HCT116 (cell line): Measurements from ENCODE around the gene PTPN4. TPM values are rescaled to one million over a fixed set of nuclear protein-coding genes. Genes with fewer than 3 reads are reported as not detected.

Experiments
- ATAC-seq: fragments of 200-7000 bp; cut with Tn5 transposase; 2 replicates; pipeline ENCODE4 v1.9.1; 2020; ENCODE audit warnings: mild to moderate bottlenecking, moderate library complexity
- BruUV-seq: library from RNA; stranded (reverse); fragments of 400-500 nt; replicated peaks from 2 replicates; lab custom pipeline; 2021; lab: Mats Ljungman, UMichigan
- CTCF ChIA-PET: fragments of 300-600 bp; sonication (Branson Sonifier 250); formaldehyde crosslinking; loops from one replicate; lab custom pipeline; 2021; ENCODE audit warnings: antibody characterized with exemption; lab: Charles Lee
- POLR2A ChIA-PET: fragments of 300-600, 350-600 bp; sonication (Branson Sonifier 250); formaldehyde crosslinking; loops from one replicate; lab custom pipeline; 2021; ENCODE audit warnings: antibody characterized with exemption; lab: Charles Lee
- RAD21 ChIA-PET, 2 experiments: fragments of 300-600 bp; sonication (Branson Sonifier 250); formaldehyde crosslinking; loops; one replicate each; lab custom pipeline; 2023; ENCODE audit warnings: low total read pairs in 2 of 2; ENCODE audit not compliant: uncharacterized antibody in 2 of 2, unreplicated experiment in 2 of 2, low non-redundant PET in 1 of 2; lab: Charles Lee
- DNase-seq: peaks from one replicate; pipeline ENCODE4 v3.0.0-alpha.2; 2010; ENCODE audit warnings: low read depth, low spot score
- H2AFZ ChIP-seq: fragments of 200-600 bp; shearing (Covaris generic), sonication (generic); 2 replicates; pipeline ENCODE4 v1.6.1; 2017; ENCODE audit warnings: low read depth, mixed run types, mixed read lengths, antibody characterized with exemption, low read length; ENCODE audit not compliant: poor library complexity, severe bottlenecking
- H3K27ac ChIP-seq: 2 replicates; pipeline ENCODE4 v1.5.1; 2012; ENCODE audit warnings: low read depth, low read length
- H3K27me3 ChIP-seq: fragments of 200-600 bp; sonication (generic); 2 replicates; pipeline ENCODE4 v1.6.1; 2016; ENCODE audit warnings: mixed run types, low read length, mixed read lengths; ENCODE audit not compliant: insufficient read depth
- H3K36me3 ChIP-seq, 2 experiments: fragments of 200-500 bp in 1 of 2; fragments of 200-600 bp in 1 of 2; sonication (Bioruptor generic) in 1 of 2; sonication (generic) in 1 of 2; 2 replicates each; pipeline versions ENCODE4 v1.5.1 to v1.6.1; 2014 to 2016; ENCODE audit warnings: low read length in 2 of 2, inconsistent platforms in 1 of 2, mixed read lengths in 1 of 2, mixed run types in 1 of 2; ENCODE audit not compliant: insufficient read depth in 2 of 2, control insufficient read depth in 1 of 2
- H3K4me1 ChIP-seq, 2 experiments: fragments of 200-600 bp in 1 of 2; sonication (generic) in 1 of 2; 2 replicates each; pipeline versions ENCODE4 v1.5.1 to v1.6.1; 2012 to 2017; ENCODE audit warnings: low read length in 2 of 2, inconsistent platforms in 1 of 2, mild to moderate bottlenecking in 1 of 2, mixed read lengths in 1 of 2, mixed run types in 1 of 2, moderate library complexity in 1 of 2; ENCODE audit not compliant: insufficient read depth in 2 of 2, control insufficient read depth in 1 of 2
- H3K4me2 ChIP-seq: fragments of 200-600 bp; sonication (generic); 2 replicates; pipeline ENCODE4 v1.6.1; 2017; ENCODE audit warnings: mixed run types, low read length, mixed read lengths
- H3K4me3 ChIP-seq, 2 experiments: fragments of 200-600 bp in 1 of 2; sonication (generic) in 1 of 2; replicated peaks in 1 of 2; 2 replicates each; pipeline ENCODE4 v1.5.1; 2011 to 2016; ENCODE audit warnings: low read length in 2 of 2, control low read depth in 1 of 2, low read depth in 1 of 2, mild to moderate bottlenecking in 1 of 2, mixed read lengths in 1 of 2, mixed run types in 1 of 2
- H3K79me2 ChIP-seq: fragments of 200-600 bp; sonication (generic); 2 replicates; pipeline ENCODE4 v1.6.1; 2017; ENCODE audit warnings: mild to moderate bottlenecking, mixed run types, low read length, moderate library complexity, mixed read lengths; ENCODE audit not compliant: insufficient read depth
- H3K9ac ChIP-seq: fragments of 200-600 bp; sonication (generic); 2 replicates; pipeline ENCODE4 v1.6.1; 2016; ENCODE audit warnings: low read length, mixed read lengths
- H3K9me2 ChIP-seq: fragments of 200-600 bp; sonication (generic), shearing (Covaris generic); 2 replicates; pipeline ENCODE4 v1.6.1; 2017; ENCODE audit warnings: mixed run types, mild to moderate bottlenecking, moderate library complexity; ENCODE audit not compliant: insufficient read depth
- H3K9me3 ChIP-seq, 2 experiments: fragments of 200-500 bp in 1 of 2; fragments of 200-600 bp in 1 of 2; sonication (Bioruptor generic) in 1 of 2; sonication (generic) in 1 of 2; 2 replicates each; pipeline ENCODE4 v1.6.1; 2014 to 2017; ENCODE audit warnings: low read length in 2 of 2, mixed read lengths in 2 of 2, inconsistent platforms in 1 of 2, low read depth in 1 of 2, mild to moderate bottlenecking in 1 of 2, mixed run types in 1 of 2, moderate library complexity in 1 of 2; ENCODE audit not compliant: control insufficient read depth in 1 of 2, insufficient read depth in 1 of 2
- H4K20me1 ChIP-seq: fragments of 200-600 bp; sonication (generic), shearing (Covaris generic); 2 replicates; pipeline ENCODE4 v1.6.1; 2017; ENCODE audit warnings: mixed run types, mild to moderate bottlenecking, moderate library complexity; ENCODE audit not compliant: insufficient read depth
- ATF3 ChIP-seq: IDR thresholded peaks from 2 replicates; pipeline ENCODE4 v1.6.1; 2012
- CBX3 ChIP-seq: IDR thresholded peaks from 2 replicates; pipeline ENCODE4 v1.6.1; 2012; ENCODE audit warnings: low read depth
- CEBPB ChIP-seq: IDR thresholded peaks from 2 replicates; pipeline ENCODE4 v1.6.1; 2012; ENCODE audit warnings: low read depth
- EZH2phosphoT487 ChIP-seq: fragments of 200-600 bp; IDR thresholded peaks from 2 replicates; pipeline ENCODE4 v1.6.1; 2018; ENCODE audit warnings: antibody characterized with exemption, borderline replicate concordance
- FOSL1 ChIP-seq: IDR thresholded peaks from 2 replicates; pipeline ENCODE4 v1.6.1; 2012; ENCODE audit warnings: low read depth
- JUND ChIP-seq: IDR thresholded peaks from 2 replicates; pipeline ENCODE4 v1.6.1; 2012
- POLR2A ChIP-seq: IDR thresholded peaks from 2 replicates; pipeline ENCODE4 v1.7.0; 2011; ENCODE audit warnings: borderline replicate concordance; ENCODE audit not compliant: insufficient read depth, insufficient read length; ENCODE audit errors: extremely low read depth
- POLR2AphosphoS5 ChIP-seq: IDR thresholded peaks from 2 replicates; pipeline ENCODE4 v1.6.1; 2011; ENCODE audit warnings: mild to moderate bottlenecking, low read depth, low read length, moderate library complexity
- RAD21 ChIP-seq: IDR thresholded peaks from 2 replicates; pipeline ENCODE4 v1.6.1; 2012; ENCODE audit warnings: low read depth, mild to moderate bottlenecking
- REST ChIP-seq: IDR thresholded peaks from 2 replicates; pipeline ENCODE4 v1.6.1; 2012; ENCODE audit warnings: low read depth
- SP1 ChIP-seq: IDR thresholded peaks from 2 replicates; pipeline ENCODE4 v1.6.1; 2012; ENCODE audit warnings: low read depth
- SRF ChIP-seq: IDR thresholded peaks from 2 replicates; pipeline ENCODE4 v1.6.1; 2012; ENCODE audit warnings: low read depth
- ZBTB33 ChIP-seq: IDR thresholded peaks from 2 replicates; pipeline ENCODE4 v1.6.1; 2011; ENCODE audit warnings: mild to moderate bottlenecking, low read length, moderate library complexity; ENCODE audit not compliant: insufficient replicate concordance; ENCODE audit errors: extremely low read depth
- intact Hi-C: fragments of 100-400 bp; cut with micrococcal nuclease; formaldehyde crosslinking; loops from 2 replicates; pipeline ENCODE4 v1.10.0; 2022
- total RNA-seq: library from RNA; stranded (reverse); gene quantifications from one replicate; pipeline ENCODE4 v1.2.1, GENCODE V29; 2021; ENCODE audit not compliant: unreplicated experiment

PTPN4 gene
- total RNA-seq, 1 experiment from 2014 or later = 38.4 TPM

DNA sequence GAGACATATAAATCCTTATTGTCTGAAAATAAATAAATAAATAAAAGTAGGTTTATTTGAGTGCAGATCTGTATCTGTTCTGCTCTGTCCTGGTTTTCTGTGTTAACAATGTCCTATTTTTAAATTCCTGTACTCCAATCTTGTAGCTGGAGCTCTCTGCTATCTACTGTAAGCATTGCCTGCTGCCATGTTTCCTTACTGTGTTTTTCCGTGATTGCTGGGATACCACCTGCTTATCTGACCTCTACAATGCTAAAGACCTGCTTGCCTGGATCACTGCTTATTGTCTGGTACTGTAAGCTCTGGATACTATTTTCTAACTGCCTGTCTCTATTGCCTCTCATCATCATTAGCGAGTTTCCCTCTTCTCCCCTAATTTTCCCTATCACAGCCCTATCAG, 11.6 kb downstream of the PTPN4 start:
- no peaks in the 10 kb centered on the region for H3K36me3 ChIP-seq
- no peaks in the 10 kb centered on the region for H3K9me2 ChIP-seq
- H4K20me1 ChIP-seq = no peaks in the 10 kb centered on the region
- H3K9ac ChIP-seq = no peak overlapping the region
- ChIA-PET CTCF (interaction anchor here (0.8 kb wide), 1 partner anchor 12 kb away, joined by 3 read pairs; the partner anchor contains the start of gene PTPN4), POLR2A (interaction anchor here (1.8 kb wide), 1 partner anchor 12 kb away, joined by 5 read pairs; the partner anchor contains the start of gene PTPN4), RAD21 (no interaction called here)
- no peaks in the 10 kb centered on the region for H3K4me1 ChIP-seq
- BruUV-seq = no TSS peak
- no peak for DNase-seq
- TF ChIP-seq FOSL1 = no peak
- H3K4me2 ChIP-seq = no peak overlapping the region
- no peak overlapping the region for H2AFZ ChIP-seq
- H3K4me3 ChIP-seq = no peak overlapping the region
- H3K9me3 ChIP-seq = no peaks in the 10 kb centered on the region
- H3K27me3 ChIP-seq = no peaks in the 10 kb centered on the region
- H3K27ac ChIP-seq = no peak overlapping the region
- H3K79me2 ChIP-seq = peaks cover 72% of the 10 kb centered on the region
- intact Hi-C loops = no loop called here
- ATAC-seq = no peak

DNA sequence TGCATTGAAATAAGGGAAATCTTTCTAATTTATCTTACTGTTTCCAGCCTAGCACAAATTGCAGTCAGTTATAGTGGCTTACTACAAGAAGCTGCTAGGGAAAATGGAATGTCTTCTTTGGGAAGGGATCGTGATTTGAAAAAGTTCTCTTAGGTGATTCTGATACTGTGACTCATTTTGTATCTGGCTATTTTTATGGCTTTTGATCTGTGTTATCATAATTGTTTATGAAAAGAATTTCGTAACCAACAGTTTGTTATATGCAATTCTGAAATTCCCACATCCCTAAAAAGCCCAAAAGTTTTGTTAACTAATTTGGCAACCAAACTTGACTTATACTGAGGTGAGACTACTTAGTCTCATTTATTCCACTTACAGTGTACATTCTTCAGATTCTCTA, 12.4 kb downstream of the PTPN4 start:
- Histone ChIP-seq H3K27ac (no peak overlapping the region), H3K4me1 (no peaks in the 10 kb centered on the region), H3K36me3 (no peaks in the 10 kb centered on the region), H3K4me2 (no peak overlapping the region), H2AFZ (no peak overlapping the region), H4K20me1 (no peaks in the 10 kb centered on the region), H3K4me3 (no peak overlapping the region), H3K9me2 (no peaks in the 10 kb centered on the region), H3K79me2 (peaks cover 67% of the 10 kb centered on the region), H3K27me3 (no peaks in the 10 kb centered on the region), H3K9ac (no peak overlapping the region), H3K9me3 (no peaks in the 10 kb centered on the region)
- no peak for ATAC-seq
- ChIA-PET POLR2A (no interaction called here), CTCF (no interaction called here), RAD21 (no interaction called here)
- TF ChIP-seq POLR2A = no peak
- TF ChIP-seq EZH2phosphoT487 = no peak
- TF ChIP-seq SRF = no peak
- TF ChIP-seq REST = no peak
- TF ChIP-seq SP1 = no peak
- TF ChIP-seq POLR2AphosphoS5 = no peak
- TF ChIP-seq JUND = no peak
- no peak for TF ChIP-seq CEBPB
- no peak for TF ChIP-seq RAD21
- no peak for TF ChIP-seq FOSL1
- TF ChIP-seq ZBTB33 = no peak
- no peak for TF ChIP-seq ATF3
- TF ChIP-seq CBX3 = no peak
- DNase-seq = no peak
- intact Hi-C loops = no loop called here
- no TSS peak for BruUV-seq
